Osteoblast (primary cell): ENCODE results near the gene COX10. TPM values are rescaled to one million over a fixed set of nuclear protein-coding genes. Genes with fewer than 3 reads are reported as not detected.
"Not testable (repeated sequence)": the region's sequence is repeated elsewhere in the genome, so short reads cannot be mapped to it uniquely, and the experiment has no call there.

Source experiments
- DNase-seq: peaks from one replicate; pipeline ENCODE4 v3.0.0; 2011; ENCODE audit warnings: low spot score, mixed read lengths; ENCODE audit not compliant: insufficient read length; ENCODE audit errors: missing footprints
- H2AFZ ChIP-seq: 2 replicates; pipeline ENCODE4 v1.6.0; 2011; ENCODE audit warnings: mild to moderate bottlenecking, low read length
- H3K27ac ChIP-seq: 2 replicates; pipeline ENCODE4 v1.5.1; 2011; ENCODE audit warnings: mild to moderate bottlenecking, low read depth, low read length, moderate library complexity
- H3K27me3 ChIP-seq: 2 replicates; pipeline ENCODE4 v1.6.0; 2012; ENCODE audit warnings: mild to moderate bottlenecking, control low read depth, inconsistent platforms, low read length, moderate library complexity; ENCODE audit not compliant: insufficient read depth
- H3K36me3 ChIP-seq: 2 replicates; pipeline ENCODE4 v1.5.1; 2011; ENCODE audit warnings: mild to moderate bottlenecking, low read length, control low read depth, moderate library complexity; ENCODE audit not compliant: insufficient read depth
- H3K4me1 ChIP-seq: 2 replicates; pipeline ENCODE4 v1.5.1; 2011; ENCODE audit warnings: mild to moderate bottlenecking, low read length, control low read depth, moderate library complexity; ENCODE audit not compliant: insufficient read depth
- H3K4me2 ChIP-seq: 2 replicates; pipeline ENCODE4 v1.6.0; 2011; ENCODE audit warnings: mild to moderate bottlenecking, low read length; ENCODE audit not compliant: insufficient read depth
- H3K4me3 ChIP-seq: fragments of 200-600 bp; sonication (generic); 3 replicates; pipeline ENCODE4 v1.5.1; 2012; ENCODE audit warnings: mild to moderate bottlenecking, low read length, inconsistent platforms; ENCODE audit not compliant: insufficient read depth
- H3K79me2 ChIP-seq: 2 replicates; pipeline ENCODE4 v1.6.0; 2012; ENCODE audit warnings: mild to moderate bottlenecking, low read length, control low read depth, inconsistent platforms; ENCODE audit not compliant: insufficient read depth
- H3K9me3 ChIP-seq: 2 replicates; pipeline ENCODE4 v1.5.1; 2011; ENCODE audit warnings: low read depth, low read length, control low read depth
- H4K20me1 ChIP-seq: 2 replicates; pipeline ENCODE4 v1.6.0; 2012; ENCODE audit warnings: mild to moderate bottlenecking, low read length, control low read depth; ENCODE audit not compliant: insufficient read depth
- CTCF ChIP-seq: IDR thresholded peaks from 2 replicates; pipeline ENCODE4 v1.5.1; 2011; ENCODE audit warnings: mild to moderate bottlenecking, low read depth, low read length, moderate library complexity; ENCODE audit errors: extremely low read depth
- small RNA-seq: library from RNA; depleted of rRNA; stranded (forward); fragments of <200 nt; gene quantifications from one replicate; pipeline ENCODE3, GENCODE V24; 2012
- total RNA-seq: library from RNA; depleted of rRNA; stranded (reverse); fragments of >200 nt; gene quantifications from 2 replicates; pipeline ENCODE4 v1.2.3, GENCODE V29; 2012

Gene COX10
- total RNA-seq, 1 donor = 14.8 TPM

- H3K4me2 ChIP-seq, H3K4me1 ChIP-seq, H3K4me3 ChIP-seq, H3K36me3 ChIP-seq, H3K27ac ChIP-seq, H2AFZ ChIP-seq, H3K9me3 ChIP-seq, DNase-seq, H4K20me1 ChIP-seq, H3K27me3 ChIP-seq, H3K79me2 ChIP-seq: not testable (repeated sequence)
Observed at GRCh38 chr17:14239271-14239670, 170.0 kb downstream of the COX10 start.

GRCh38 chr17:14245002-14245401 lies 175.7 kb downstream of the COX10 start:
- H3K36me3 ChIP-seq = no peaks in the 10 kb centered on the region
- no peaks in the 10 kb centered on the region for H3K9me3 ChIP-seq
- no peak for TF ChIP-seq CTCF
- H3K79me2 ChIP-seq = no peaks in the 10 kb centered on the region
- no peak overlapping the region for H3K27ac ChIP-seq
- H3K4me1 ChIP-seq = no peaks in the 10 kb centered on the region
- H3K4me2 ChIP-seq = no peak overlapping the region
- no peak for DNase-seq
- no peak overlapping the region for H3K4me3 ChIP-seq
- H3K27me3 ChIP-seq = peaks cover 4% of the 10 kb centered on the region
- H4K20me1 ChIP-seq = no peaks in the 10 kb centered on the region
- no peak overlapping the region for H2AFZ ChIP-seq

GRCh38 chr17:14245629-14246028 lies 176.3 kb downstream of the COX10 start:
- no peaks in the 10 kb centered on the region for H3K79me2 ChIP-seq
- no peak for TF ChIP-seq CTCF
- no peaks in the 10 kb centered on the region for H3K9me3 ChIP-seq
- H3K27ac ChIP-seq = no peak overlapping the region
- H2AFZ ChIP-seq = no peak overlapping the region
- H3K4me1 ChIP-seq = no peaks in the 10 kb centered on the region
- H3K4me3 ChIP-seq = no peak overlapping the region
- H3K27me3 ChIP-seq = peaks cover 4% of the 10 kb centered on the region
- no peak for DNase-seq
- H3K36me3 ChIP-seq = no peaks in the 10 kb centered on the region
- no peak overlapping the region for H3K4me2 ChIP-seq
- H4K20me1 ChIP-seq = no peaks in the 10 kb centered on the region

Small RNA genes lying within 50 kb of the gene (small RNA-seq; reads per million reads assigned to genes)
- not detected for gene RF00090

Other genes with a start within 250 kb of the COX10 start
- gene CDRT15, start 167.4 kb downstream of the COX10 start, total RNA-seq = not detected in 2 replicates
- gene HS3ST3B1, start 231.6 kb downstream of the COX10 start, total RNA-seq = 9.4 and 13.4 TPM in 2 replicates